Measurements from ENCODE around the gene BTRC. TPM values are rescaled to one million over a fixed set of nuclear protein-coding genes. Genes with fewer than 3 reads are reported as not detected.

The BTRC gene
- total and polyA plus RNA-seq, 2 donors (not counting 3 experiments of a cell fraction or from before 2014, with no cell fraction given) = 11.6 to 18.5 TPM

GRCh38 chr10:101529207-101529606 is 175.2 kb downstream of the BTRC start:
- Histone ChIP-seq H4K20me1 (replicated peaks; ENCODE audit: control insufficient read depth, extremely low read depth, insufficient read depth, low read length) (no peaks in the 10 kb centered on the region), H3K9ac (replicated peaks; ENCODE audit: extremely low read depth, insufficient read depth, low read length) (no peak overlapping the region), H3K27ac (ENCODE audit: insufficient read depth, low read depth, low read length) (no peak overlapping the region), H3K9me3 (replicated peaks; ENCODE audit: control insufficient read depth, insufficient read depth, low read length) (no peaks in the 10 kb centered on the region), H2AFZ (ENCODE audit: low read depth, low read length) (no peak overlapping the region), H3K27me3 (ENCODE audit: control insufficient read depth in 2 of 2, insufficient read depth in 2 of 2, low read length in 2 of 2) (no peaks in the 10 kb centered on the region), H3K4me3 (replicated peaks in 1 of 3; ENCODE audit: insufficient read depth in 1 of 3, low read depth in 1 of 3, low read length in 3 of 3) (no peak overlapping the region), H3K4me1 (ENCODE audit: control insufficient read depth, extremely low read depth, insufficient read depth, low read length) (no peaks in the 10 kb centered on the region), H3K9me1 (replicated peaks; ENCODE audit: control insufficient read depth, extremely low read depth, insufficient read depth, low read length) (no peaks in the 10 kb centered on the region), H3K79me2 (ENCODE audit: control insufficient read depth, insufficient read depth, low read length) (no peaks in the 10 kb centered on the region), H3K4me2 (ENCODE audit: insufficient read depth, low read length) (no peak overlapping the region), H3K36me3 (ENCODE audit: control insufficient read depth in 2 of 2, extremely low read depth in 1 of 2, insufficient read depth in 2 of 2, low read length in 2 of 2) (no peaks in the 10 kb centered on the region)
- no peak for DNase-seq (ENCODE audit: low read depth, low spot score)
- CTCF ChIA-PET = interaction anchor here (0.7 to 1.8 kb wide), 2 partner anchors 10 to 62 kb away, joined by 4 to 8 read pairs; no protein-coding TSS in a partner anchor
- no peak for TF ChIP-seq POLR2A (IDR thresholded peaks at IDR 0.05; ENCODE audit: low read depth, low read length)
- TF ChIP-seq EZH2 (IDR thresholded peaks at IDR 0.05; ENCODE audit: borderline replicate concordance, low read depth, low read length, severe bottlenecking) = no peak
- no peak for TF ChIP-seq CTCF (IDR thresholded peaks at IDR 0.05; ENCODE audit: extremely low read depth in 1 of 2, insufficient read depth in 1 of 2, low read depth in 1 of 2, low read length in 2 of 2)
- no peak for TF ChIP-seq MAX (IDR thresholded peaks at IDR 0.05; ENCODE audit: insufficient read depth, insufficient read length)
- no peak for TF ChIP-seq POLR2AphosphoS5 (IDR thresholded peaks at IDR 0.05; ENCODE audit: insufficient read depth, low read depth, low read length)
- TF ChIP-seq JUN (IDR thresholded peaks at IDR 0.05; ENCODE audit: borderline replicate concordance, insufficient read depth, insufficient read length, low read depth) = no peak
- no peak for TF ChIP-seq GATA2 (IDR thresholded peaks at IDR 0.05; ENCODE audit: insufficient read depth, insufficient read length, low read depth, low read length)
- TF ChIP-seq MYC (IDR thresholded peaks at IDR 0.05; ENCODE audit: low read depth, low read length) = no peak
- no peak for TF ChIP-seq FOS (IDR thresholded peaks at IDR 0.05; ENCODE audit: borderline replicate concordance, insufficient read depth, low read length)
- dilution Hi-C loops (cut with MboI; ENCODE audit: extremely low pct_ligation_motif_present, low sequenced_read_pairs) = no loop called here
- BruUV-seq (replicated peaks) = no TSS peak
- FAIRE-seq = no peak
- intact Hi-C loops (cut with micrococcal nuclease) = no loop called here
- POLR2A ChIA-PET = no interaction called here
